H1 (cell line): ENCODE results near the gene ITGA4. TPM values are rescaled to one million over a fixed set of nuclear protein-coding genes. Genes with fewer than 3 reads are reported as not detected.

ENCODE experiments used
- ATF2 ChIP-seq: IDR thresholded peaks from 2 replicates; pipeline ENCODE4 v1.6.1; 2012; ENCODE audit warnings: low read length, inconsistent platforms
- CREB1 ChIP-seq: IDR thresholded peaks from 2 replicates; pipeline ENCODE4 v1.6.1; 2012; ENCODE audit warnings: inconsistent platforms
- MAFK ChIP-seq: IDR thresholded peaks from 2 replicates; pipeline ENCODE4 v1.6.1; 2012; ENCODE audit warnings: low read depth, mild to moderate bottlenecking, improper control_type of control experiment, low read length
- PHF8 ChIP-seq: fragments of 200-600 bp; sonication (generic); conservative IDR thresholded peaks from 2 replicates; pipeline ENCODE4 v1.7.1; 2012; ENCODE audit warnings: low read depth, mild to moderate bottlenecking, inconsistent platforms, low read length, moderate library complexity
- POLR2AphosphoS5 ChIP-seq: IDR thresholded peaks from 2 replicates; pipeline ENCODE4 v1.6.1; 2011; ENCODE audit warnings: low read depth, low read length
- RBBP5 ChIP-seq: IDR thresholded peaks from 2 replicates; pipeline ENCODE4 v1.7.1; 2012; ENCODE audit warnings: low read depth, mild to moderate bottlenecking, inconsistent platforms, low read length, moderate library complexity, borderline replicate concordance
- TAF1 ChIP-seq: IDR thresholded peaks from 2 replicates; pipeline ENCODE4 v1.6.1; 2011; ENCODE audit warnings: mild to moderate bottlenecking, low read depth, low read length
- TBP ChIP-seq: IDR thresholded peaks from 2 replicates; pipeline ENCODE4 v1.6.1; 2011; ENCODE audit warnings: low read depth, low read length, improper control_type of control experiment
- TCF12 ChIP-seq: IDR thresholded peaks from 2 replicates; pipeline ENCODE4 v1.6.1; 2011; ENCODE audit warnings: low read depth, mild to moderate bottlenecking, low read length
- polyA plus RNA-seq, 7 experiments: library from polyadenylated mRNA; depleted of rRNA in 3 of 7; stranded (reverse) in 5 of 7; unstranded in 2 of 7; fragments of >200 nt in 5 of 7; fragments of 200-250 nt in 2 of 7; gene quantifications; 1 replicate in 5 of 7; 2 replicates in 1 of 7; 4 replicates in 1 of 7; pipeline versions ENCODE4 v1.2.1 to v1.2.3, GENCODE V29; 2011 to 2013; ENCODE audit warnings: missing spikeins in 2 of 7, mixed read lengths in 2 of 7
- total RNA-seq: library from RNA; stranded (reverse); fragmentation: NEBNext Ultra II Directional; extraction: Animal tissue kit (Norgen Biotek cat#: 25700); gene quantifications from 2 replicates; pipeline ENCODE4 v1.2.1, GENCODE V29; 2021

Gene ITGA4
- total and polyA plus RNA-seq, 2 of the 8 experiments (the other 6 are each of a cell fraction or from before 2014, with no cell fraction given): 0.60 to 2.1 TPM

DNA sequence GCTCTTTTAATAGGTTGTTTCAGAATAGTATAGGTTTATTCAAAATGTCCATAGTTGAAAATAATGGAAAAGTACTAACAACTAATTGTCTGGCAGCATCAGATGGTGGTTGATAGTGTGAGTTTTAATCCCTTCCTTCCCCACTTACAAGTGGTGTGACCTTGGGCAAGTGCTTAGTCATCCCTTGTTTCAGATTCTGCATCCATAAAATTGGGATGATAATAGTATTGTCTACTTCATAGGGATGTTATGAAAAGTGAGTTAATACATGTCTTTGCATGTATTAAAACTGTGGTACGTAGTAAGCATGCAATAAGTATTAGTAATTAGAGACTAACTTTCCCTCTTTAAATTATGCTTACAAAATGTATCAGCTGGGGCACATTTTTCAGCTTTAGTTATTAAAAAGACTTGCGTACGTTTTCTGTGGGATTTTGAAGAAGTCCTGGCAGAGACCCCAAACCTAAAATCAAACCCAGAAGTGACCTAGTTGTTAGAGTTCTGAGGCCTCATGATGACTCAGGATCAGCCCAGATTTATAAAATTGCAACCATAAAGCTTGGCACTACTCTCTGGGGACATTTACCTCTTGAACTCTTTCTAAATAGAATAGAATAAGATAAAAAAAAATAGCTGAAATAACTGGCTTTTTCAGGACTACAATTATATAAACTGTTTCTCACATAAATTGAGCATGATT is 8.6 kb downstream of the ITGA4 start (continued):
- TF ChIP-seq ATF2: no peak
- TF ChIP-seq RBBP5: no peak
- no peak for TF ChIP-seq TBP
- TF ChIP-seq TCF12: no peak
- no peak for TF ChIP-seq MAFK
- no peak for TF ChIP-seq TAF1
- no peak for TF ChIP-seq CREB1
- TF ChIP-seq POLR2AphosphoS5: no peak
- TF ChIP-seq PHF8: no peak
